ENCODE data around the gene COL11A2. TPM values are rescaled to one million over a fixed set of nuclear protein-coding genes. Genes with fewer than 3 reads are reported as not detected.

The COL11A2 gene
- total RNA-seq, 1 experiment from 2014 or later: 2.3 TPM

GRCh38 chr6:33116417-33116816 is 75.8 kb downstream of the COL11A2 start:
- Histone ChIP-seq H3K4ac (ENCODE audit: low read depth, low read length) (no peak overlapping the region), H3K14ac (ENCODE audit: insufficient read depth, low read length) (no peak overlapping the region), H3K23ac (ENCODE audit: insufficient read length, low read depth, low read length) (no peak overlapping the region), H2AFZ (ENCODE audit: low read length) (no peak overlapping the region), H4K91ac (ENCODE audit: insufficient read length, low read depth, low read length) (no peak overlapping the region), H2BK20ac (ENCODE audit: low read depth, low read length, poor library complexity, severe bottlenecking) (no peak overlapping the region), H3T11ph (ENCODE audit: low read length) (no peak overlapping the region), H3K4me1 (ENCODE audit: insufficient read depth, low read length) (peaks cover 9% of the 10 kb centered on the region; the same call in 1 of the 2 replicates), H2AK5ac (ENCODE audit: insufficient read length, low read length) (no peak overlapping the region), H3K9me3 (ENCODE audit: control insufficient read depth, low read depth, low read length) (no peaks in the 10 kb centered on the region), H2BK15ac (ENCODE audit: low read depth, low read length) (no peak overlapping the region), H2BK5ac (ENCODE audit: insufficient read length, low read length) (no peak overlapping the region), H3K56ac (ENCODE audit: insufficient read length, low read depth, low read length) (no peak overlapping the region), H3K4me2 (ENCODE audit: insufficient read depth, insufficient read length, low read length) (peak overlapping the region; percentile 73), H3K23me2 (ENCODE audit: insufficient read length, low read depth, low read length, poor library complexity, severe bottlenecking) (peaks cover 16% of the 10 kb centered on the region), H2BK12ac (ENCODE audit: insufficient read length, low read depth, low read length) (no peak overlapping the region), H3K79me2 (ENCODE audit: insufficient read depth, low read length) (peaks cover 18% of the 10 kb centered on the region; the same call in 1 of the 2 replicates), H4K5ac (ENCODE audit: insufficient read length, low read depth, low read length) (no peak overlapping the region), H3K9ac (ENCODE audit: extremely low read depth, insufficient read length, low read length) (peak overlapping the region; percentile 69), H3K18ac (ENCODE audit: insufficient read length, low read depth, low read length) (no peak overlapping the region), H3K79me1 (ENCODE audit: insufficient read depth, low read depth, low read length, poor library complexity, severe bottlenecking) (no peaks in the 10 kb centered on the region), H4K20me1 (ENCODE audit: control insufficient read depth, insufficient read depth, insufficient read length) (no peaks in the 10 kb centered on the region), H3K27ac (ENCODE audit: insufficient read length, low read depth, low read length) (peak overlapping the region; percentile 48), H2BK120ac (ENCODE audit: low read depth, low read length, poor library complexity, severe bottlenecking) (no peak overlapping the region), H3K27me3 (ENCODE audit: insufficient read depth, low read length) (no peaks in the 10 kb centered on the region), H4K8ac (replicated peaks; ENCODE audit: insufficient read length, low read depth, low read length) (no peak overlapping the region)
- Mint-ChIP-seq H3K27ac (peak overlapping the region; percentile 78 to 100 (median 92)), H3K9me3 (no peaks in the 10 kb centered on the region; a peak in 1 of 5 replicates), H3K36me3 (ENCODE audit: insufficient read depth in 1 of 3, low read depth in 3 of 3) (no peaks in the 10 kb centered on the region; a peak in 1 of 7 replicates), H3K4me1 (peaks cover 57 to 61% of the 10 kb centered on the region in 2 experiments), H3K4me3 (peak overlapping the region; percentile 92 to 94), H3K27me3 (ENCODE audit: low read depth) (peaks cover 2% of the 10 kb centered on the region)
- no peak for TF ChIP-seq CTCF (conservative IDR thresholded peaks at IDR 0.05)
- no CpG with 5 or more reads among the region's 6 CpGs for WGBS (ENCODE audit: extremely low coverage, insufficient read length, low lambda C conversion rate)
- peak; percentile 68 for DNase-seq
